ENCODE measurements around the gene DDRGK1. TPM values are rescaled to one million over a fixed set of nuclear protein-coding genes. Genes with fewer than 3 reads are reported as not detected.

DDRGK1 gene
- total RNA-seq, 1 donor from 2014 or later = 61.4 TPM

GRCh38 chr20:3168829-3169590 is 35.5 kb downstream of the DDRGK1 start:
- no peak for DNase-seq (ENCODE audit: extremely low spot score in 2 of 2)

GRCh38 chr20:3168079-3168828 is 36.2 kb downstream of the DDRGK1 start:
- Histone ChIP-seq H3K4me3 (peak overlapping the region in 1 of 2 donors; percentile 10), H3K4me1 (peaks cover 22% of the 10 kb centered on the region), H3K9me3 (no peaks in the 10 kb centered on the region), H3K27me3 (no peaks in the 10 kb centered on the region), H3K36me3 (no peaks in the 10 kb centered on the region), H3K27ac (no peak overlapping the region)
- TF ChIP-seq CTCF (IDR thresholded peaks at IDR 0.05) = no peak
- no peak for TF ChIP-seq POLR2AphosphoS5 (IDR thresholded peaks at IDR 0.05; ENCODE audit: insufficient read depth in 1 of 2, low read depth in 1 of 2)
- no peak for DNase-seq (ENCODE audit: extremely low spot score in 2 of 2)
- intact Hi-C loops (cut with DNase I) = no loop called here

More at GRCh38 chr20:3168829-3169590, 35.5 kb downstream of the DDRGK1 start:
- TF ChIP-seq CTCF (IDR thresholded peaks at IDR 0.05) (no peak), POLR2AphosphoS5 (IDR thresholded peaks at IDR 0.05; ENCODE audit: insufficient read depth in 1 of 2, low read depth in 1 of 2) (no peak), POLR2A (IDR thresholded peaks at IDR 0.05) (no peak)
- Histone ChIP-seq H3K36me3 (no peaks in the 10 kb centered on the region), H3K4me1 (peaks cover 22% of the 10 kb centered on the region), H3K9me3 (no peaks in the 10 kb centered on the region), H3K4me3 (no peak overlapping the region), H3K27me3 (no peaks in the 10 kb centered on the region), H3K27ac (no peak overlapping the region)
- intact Hi-C loops (cut with DNase I) = no loop called here

GRCh38 chr20:3167738-3168078 is 36.8 kb downstream of the DDRGK1 start:
- Histone ChIP-seq H3K9me3 (no peaks in the 10 kb centered on the region), H3K4me1 (peaks cover 16% of the 10 kb centered on the region), H3K36me3 (no peaks in the 10 kb centered on the region), H3K27me3 (no peaks in the 10 kb centered on the region), H3K4me3 (peak overlapping the region in 1 of 2 donors; percentile 10), H3K27ac (no peak overlapping the region)
- DNase-seq (ENCODE audit: extremely low spot score in 2 of 2) = no peak
- TF ChIP-seq POLR2AphosphoS5 (IDR thresholded peaks at IDR 0.05; ENCODE audit: insufficient read depth in 1 of 2, low read depth in 1 of 2) (no peak), CTCF (IDR thresholded peaks at IDR 0.05) (no peak), POLR2A (IDR thresholded peaks at IDR 0.05) (no peak)
- intact Hi-C loops (cut with DNase I) = no loop called here

- intact Hi-C loops (cut with DNase I) = no loop called here
- peaks cover 9% of the 10 kb centered on the region for H3K4me1 ChIP-seq
- no peaks in the 10 kb centered on the region for H3K27me3 ChIP-seq
- DNase-seq (ENCODE audit: extremely low spot score in 2 of 2) = no peak
- TF ChIP-seq CTCF (IDR thresholded peaks at IDR 0.05) (no peak), POLR2A (IDR thresholded peaks at IDR 0.05) (no peak), POLR2AphosphoS5 (IDR thresholded peaks at IDR 0.05; ENCODE audit: insufficient read depth in 1 of 2, low read depth in 1 of 2) (no peak)
- no peak overlapping the region for H3K27ac ChIP-seq
- H3K4me3 ChIP-seq = no peak overlapping the region
- H3K9me3 ChIP-seq = no peaks in the 10 kb centered on the region
- H3K36me3 ChIP-seq = no peaks in the 10 kb centered on the region
Observed at GRCh38 chr20:3166913-3167342, 37.6 kb downstream of the DDRGK1 start.

All from vagina (tissue), 2 donors.